ENCODE results near the gene PHLDA3.

GRCh38 chr1:201452866-201453265 is 16.1 kb downstream of the PHLDA3 start:
- TF ChIP-seq CTCF (IDR thresholded peaks at IDR 0.05; ENCODE audit: low read depth, low read length) (no peak), EZH2phosphoT487 (IDR thresholded peaks at IDR 0.05; ENCODE audit: low read depth) (no peak)

All from OCI-LY3 (cell line).